Suprapubic skin (tissue), 4 donors: ENCODE results near the gene LAPTM5.

Source experiments
- EP300 ChIP-seq: sonication (generic); formaldehyde crosslinking; IDR thresholded peaks from one replicate; pipeline ENCODE4 v1.6.1; 2017; ENCODE audit warnings: antibody characterized with exemption
- POLR2A ChIP-seq, 2 donors: fragments of 450-650 bp; IDR thresholded peaks; one replicate each; pipeline ENCODE4 v1.6.1; 2017; ENCODE audit warnings: antibody characterized with exemption in 2 of 2, mild to moderate bottlenecking in 2 of 2, moderate library complexity in 2 of 2
- POLR2AphosphoS5 ChIP-seq, 3 donors: sonication (generic); formaldehyde crosslinking; IDR thresholded peaks; one replicate each; pipeline ENCODE4 v1.6.1; 2017; ENCODE audit warnings: antibody characterized with exemption in 3 of 3
- TF ChIP-seq, protein P1 (sequence below), 2 donors: fragments of 200-600 bp in 1 of 2; fragments of 450-650 bp in 1 of 2; sonication (generic) in 1 of 2; IDR thresholded peaks; one replicate each; pipeline ENCODE4 v1.5.1; 2016 to 2019; ENCODE audit warnings: antibody characterized with exemption in 2 of 2, mild to moderate bottlenecking in 1 of 2, moderate library complexity in 1 of 2

DNA sequence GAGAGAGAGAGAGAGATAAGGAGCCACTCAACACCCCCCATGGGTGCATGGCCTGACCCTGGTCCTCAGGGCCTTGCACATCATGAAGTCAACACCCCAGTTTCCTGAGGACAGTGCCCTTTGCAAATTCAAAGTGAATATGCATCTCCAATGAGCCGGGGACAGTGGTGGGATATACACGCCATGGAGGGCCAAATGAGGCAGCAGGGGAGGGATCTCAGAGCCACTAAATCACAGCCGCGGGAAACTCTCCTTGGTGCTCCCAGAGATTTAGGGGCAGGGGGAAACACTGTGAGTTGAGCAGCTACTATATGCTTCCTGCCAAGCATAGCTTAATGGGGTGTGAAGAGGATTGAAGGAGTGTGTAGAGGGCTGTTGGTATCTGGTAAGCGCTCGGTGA lies 69.7 kb downstream of the LAPTM5 start:
- TF ChIP-seq, protein P1, sequence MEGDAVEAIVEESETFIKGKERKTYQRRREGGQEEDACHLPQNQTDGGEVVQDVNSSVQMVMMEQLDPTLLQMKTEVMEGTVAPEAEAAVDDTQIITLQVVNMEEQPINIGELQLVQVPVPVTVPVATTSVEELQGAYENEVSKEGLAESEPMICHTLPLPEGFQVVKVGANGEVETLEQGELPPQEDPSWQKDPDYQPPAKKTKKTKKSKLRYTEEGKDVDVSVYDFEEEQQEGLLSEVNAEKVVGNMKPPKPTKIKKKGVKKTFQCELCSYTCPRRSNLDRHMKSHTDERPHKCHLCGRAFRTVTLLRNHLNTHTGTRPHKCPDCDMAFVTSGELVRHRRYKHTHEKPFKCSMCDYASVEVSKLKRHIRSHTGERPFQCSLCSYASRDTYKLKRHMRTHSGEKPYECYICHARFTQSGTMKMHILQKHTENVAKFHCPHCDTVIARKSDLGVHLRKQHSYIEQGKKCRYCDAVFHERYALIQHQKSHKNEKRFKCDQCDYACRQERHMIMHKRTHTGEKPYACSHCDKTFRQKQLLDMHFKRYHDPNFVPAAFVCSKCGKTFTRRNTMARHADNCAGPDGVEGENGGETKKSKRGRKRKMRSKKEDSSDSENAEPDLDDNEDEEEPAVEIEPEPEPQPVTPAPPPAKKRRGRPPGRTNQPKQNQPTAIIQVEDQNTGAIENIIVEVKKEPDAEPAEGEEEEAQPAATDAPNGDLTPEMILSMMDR (IDR thresholded peaks at IDR 0.05) = no peak
- TF ChIP-seq POLR2A (IDR thresholded peaks at IDR 0.05) = no peak
- TF ChIP-seq POLR2AphosphoS5 (IDR thresholded peaks at IDR 0.05) = no peak
- no peak for TF ChIP-seq EP300
